Neural cell (in vitro differentiated cells): ENCODE results near the gene CCDC86. TPM values are rescaled to one million over a fixed set of nuclear protein-coding genes. Genes with fewer than 3 reads are reported as not detected.

ENCODE experiments used
- H2AFZ ChIP-seq: fragments of 200-600, 300-800 bp; sonication (generic), shearing (Covaris generic); 2 replicates; pipeline ENCODE4 v1.6.0; 2014; ENCODE audit warnings: low read depth, mild to moderate bottlenecking, antibody characterized with exemption, low read length, moderate library complexity
- H3F3A ChIP-seq: fragments of 200-600 bp; shearing (Covaris generic); 2 replicates; pipeline ENCODE4 v1.6.1; 2016; ENCODE audit warnings: mild to moderate bottlenecking, moderate library complexity, mixed read lengths, antibody characterized with exemption, low read length; ENCODE audit not compliant: insufficient read depth, poor library complexity, severe bottlenecking
- H3K27ac ChIP-seq: fragments of 200-600, 300-800 bp; sonication (generic), shearing (Covaris generic); 2 replicates; pipeline ENCODE4 v1.5.1; 2014; ENCODE audit warnings: mild to moderate bottlenecking, low read length, moderate library complexity
- H3K27me3 ChIP-seq: fragments of 300-800, 200-600 bp; sonication (generic), shearing (Covaris generic); 2 replicates; pipeline ENCODE4 v1.6.0; 2014; ENCODE audit warnings: mild to moderate bottlenecking, low read depth, low read length, moderate library complexity; ENCODE audit not compliant: insufficient read depth
- H3K36me3 ChIP-seq: fragments of 300-800, 200-600 bp; sonication (generic), shearing (Covaris generic); 2 replicates; pipeline ENCODE4 v1.5.1; 2014; ENCODE audit warnings: mild to moderate bottlenecking, antibody characterized with exemption, low read length, moderate library complexity; ENCODE audit not compliant: insufficient read depth
- H3K4me2 ChIP-seq: fragments of 300-800, 200-600 bp; sonication (generic), shearing (Covaris generic); 2 replicates; pipeline ENCODE4 v1.6.0; 2014; ENCODE audit warnings: mild to moderate bottlenecking, low read length
- H3K4me3 ChIP-seq: fragments of 300-800, 200-600 bp; sonication (generic), shearing (Covaris generic); 2 replicates; pipeline ENCODE4 v1.5.1; 2014; ENCODE audit warnings: mild to moderate bottlenecking, low read length, moderate library complexity
- H3K79me2 ChIP-seq: fragments of 200-600 bp; shearing (Covaris generic); replicated peaks from 2 replicates; pipeline ENCODE4 v1.6.0; 2014; ENCODE audit warnings: mild to moderate bottlenecking, low read length, moderate library complexity; ENCODE audit not compliant: insufficient read depth
- H3K9ac ChIP-seq: fragments of 300-800, 200-600 bp; sonication (generic), shearing (Covaris generic); 2 replicates; pipeline ENCODE4 v1.6.1; 2016; ENCODE audit warnings: mild to moderate bottlenecking, low read length, mixed read lengths
- H3K9me2 ChIP-seq: fragments of 200-600 bp; shearing (Covaris generic); 2 replicates; pipeline ENCODE4 v1.6.1; 2016; ENCODE audit warnings: mild to moderate bottlenecking, low read length, mixed read lengths; ENCODE audit not compliant: insufficient read depth
- H3K9me3 ChIP-seq: fragments of 200-600, 300-800 bp; sonication (generic), shearing (Covaris generic); 2 replicates; pipeline ENCODE4 v1.6.1; 2016; ENCODE audit warnings: mild to moderate bottlenecking, mixed run types, low read length, moderate library complexity, mixed read lengths
- H4K20me1 ChIP-seq: fragments of 200-600 bp; shearing (Covaris generic); 2 replicates; pipeline ENCODE4 v1.6.1; 2016; ENCODE audit warnings: mild to moderate bottlenecking, mixed run types; ENCODE audit not compliant: insufficient read depth
- CTCF ChIP-seq: fragments of 450-650 bp; IDR thresholded peaks from 2 replicates; pipeline ENCODE4 v1.5.1; 2014; ENCODE audit warnings: antibody characterized with exemption, mild to moderate bottlenecking, moderate library complexity; ENCODE audit not compliant: poor library complexity, severe bottlenecking
- EP300 ChIP-seq: fragments of 450-650 bp; conservative IDR thresholded peaks from 2 replicates; pipeline ENCODE4 v1.6.1; 2014; ENCODE audit warnings: antibody characterized with exemption, mild to moderate bottlenecking, moderate library complexity; ENCODE audit not compliant: poor library complexity, severe bottlenecking
- EZH2 ChIP-seq: fragments of 200-600, 300-800 bp; shearing (Covaris generic), sonication (generic); IDR thresholded peaks from 2 replicates; pipeline ENCODE4 v1.6.1; 2014; ENCODE audit warnings: antibody characterized with exemption, low read length, borderline replicate concordance, mild to moderate bottlenecking; ENCODE audit not compliant: insufficient read depth, poor library complexity, severe bottlenecking
- MXI1 ChIP-seq: fragments of 450-650 bp; conservative IDR thresholded peaks from 2 replicates; pipeline ENCODE4 v1.6.1; 2014; ENCODE audit warnings: antibody characterized with exemption, mild to moderate bottlenecking; ENCODE audit not compliant: poor library complexity, severe bottlenecking
- POLR2AphosphoS5 ChIP-seq: IDR thresholded peaks from 2 replicates; pipeline ENCODE4 v1.6.1; 2012
- RAD21 ChIP-seq: fragments of 450-650 bp; conservative IDR thresholded peaks from 2 replicates; pipeline ENCODE4 v1.6.1; 2014; ENCODE audit warnings: antibody characterized with exemption, mild to moderate bottlenecking, moderate library complexity
- REST ChIP-seq: IDR thresholded peaks from 2 replicates; pipeline ENCODE4 v1.6.1; 2012; ENCODE audit warnings: borderline replicate concordance
- SMC3 ChIP-seq: fragments of 450-650 bp; conservative IDR thresholded peaks from 2 replicates; pipeline ENCODE4 v1.6.1; 2014; ENCODE audit warnings: antibody characterized with exemption, mild to moderate bottlenecking, moderate library complexity; ENCODE audit not compliant: poor library complexity
- TAF1 ChIP-seq: IDR thresholded peaks from 2 replicates; pipeline ENCODE4 v1.6.1; 2012; ENCODE audit warnings: low read depth
- polyA plus RNA-seq: library from polyadenylated mRNA; depleted of rRNA; stranded (reverse); fragments of >200 nt; gene quantifications from 2 replicates; pipeline ENCODE4 v1.2.3, GENCODE V29; 2014

Gene CCDC86
- polyA plus RNA-seq, 1 donor from 2014 or later, result 0.16 TPM

DNA sequence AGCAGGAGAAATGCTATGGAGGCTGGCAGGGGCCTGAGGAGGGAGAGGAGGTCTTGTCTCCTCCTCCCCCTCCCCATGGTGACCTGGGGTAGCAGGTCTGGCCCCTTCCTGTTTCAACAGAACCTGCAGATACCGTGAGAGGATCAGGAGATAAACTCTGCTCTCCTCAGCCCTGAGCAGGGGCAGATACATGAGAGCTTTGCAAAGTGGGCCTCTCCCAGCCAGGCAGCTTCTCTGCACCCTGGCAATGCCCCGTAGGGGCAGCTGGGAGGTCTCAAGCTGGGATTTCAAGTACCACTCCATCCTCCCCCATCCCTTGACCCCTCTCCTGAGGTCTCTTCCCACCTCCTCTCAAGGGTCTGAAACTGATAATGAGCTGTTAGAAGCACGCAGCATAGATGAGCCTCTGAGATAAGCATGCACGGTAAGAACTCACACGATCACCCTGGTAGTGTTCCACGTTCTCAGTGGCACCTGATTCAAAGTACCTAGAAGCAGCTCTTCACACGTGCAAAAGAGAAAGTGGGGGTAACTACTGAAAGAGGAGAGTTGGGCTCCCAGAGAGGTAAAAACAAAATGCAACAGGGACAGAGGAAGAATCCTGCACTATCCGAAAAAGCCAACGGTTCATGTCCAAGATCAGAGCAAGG, 4.9 kb upstream of the CCDC86 start:
- Histone ChIP-seq H3K27me3 (no peaks in the 10 kb centered on the region), H3K9ac (no peak overlapping the region), H3K27ac (no peak overlapping the region), H3K9me3 (no peaks in the 10 kb centered on the region), H3F3A (no peaks in the 10 kb centered on the region), H3K9me2 (no peaks in the 10 kb centered on the region), H3K4me2 (no peak overlapping the region), H4K20me1 (no peaks in the 10 kb centered on the region), H3K4me3 (no peak overlapping the region), H3K36me3 (no peaks in the 10 kb centered on the region), H3K79me2 (no peaks in the 10 kb centered on the region), H2AFZ (no peak overlapping the region)
- no peak for TF ChIP-seq CTCF
- TF ChIP-seq TAF1, result no peak
- TF ChIP-seq SMC3, result no peak
- no peak for TF ChIP-seq EP300
- no peak for TF ChIP-seq EZH2
- TF ChIP-seq POLR2AphosphoS5, result no peak
- no peak for TF ChIP-seq REST
- no peak for TF ChIP-seq RAD21
- no peak for TF ChIP-seq MXI1

- H3K4me2 ChIP-seq, result no peak overlapping the region
- no peak overlapping the region for H3K27ac ChIP-seq
- H3K9me3 ChIP-seq, result no peaks in the 10 kb centered on the region
- H3K27me3 ChIP-seq, result no peaks in the 10 kb centered on the region
- no peaks in the 10 kb centered on the region for H3F3A ChIP-seq
- no peak for TF ChIP-seq SMC3
- TF ChIP-seq EP300, result no peak
- no peak for TF ChIP-seq MXI1
- no peak for TF ChIP-seq EZH2
- no peak overlapping the region for H3K4me3 ChIP-seq
- H2AFZ ChIP-seq, result no peak overlapping the region
- H3K36me3 ChIP-seq, result no peaks in the 10 kb centered on the region
- no peaks in the 10 kb centered on the region for H3K9me2 ChIP-seq
- no peaks in the 10 kb centered on the region for H4K20me1 ChIP-seq
- H3K79me2 ChIP-seq, result peaks cover 3% of the 10 kb centered on the region
- H3K9ac ChIP-seq, result no peak overlapping the region
Observed at GRCh38 chr11:60838132-60838531, 3.8 kb upstream of the CCDC86 start.
